Fibroblast of mammary gland (primary cell): ENCODE data around the gene PRSS21.

Experiments used
- DNase-seq: peaks from one replicate; pipeline ENCODE4 v3.0.0-alpha.2; 2010; ENCODE audit warnings: low read depth
- H3K4me3 ChIP-seq: 2 replicates; pipeline ENCODE4 v1.5.1; 2011; ENCODE audit warnings: low read depth, mild to moderate bottlenecking, low read length, moderate library complexity; ENCODE audit not compliant: control insufficient read depth
- CTCF ChIP-seq: conservative IDR thresholded peaks from 2 replicates; pipeline ENCODE4 v1.5.1; 2011; ENCODE audit warnings: low read depth, low read length, inconsistent platforms; ENCODE audit not compliant: control insufficient read depth, insufficient read depth

PRSS21 gene

GRCh38 chr16:2825906-2826305 is 8.9 kb downstream of the PRSS21 start:
- no peak for DNase-seq
- no peak overlapping the region for H3K4me3 ChIP-seq
- no peak for TF ChIP-seq CTCF

- no peak overlapping the region for H3K4me3 ChIP-seq
- DNase-seq: no peak
- no peak for TF ChIP-seq CTCF
Measured at GRCh38 chr16:2826591-2827373, 9.7 kb downstream of the PRSS21 start.

DNA sequence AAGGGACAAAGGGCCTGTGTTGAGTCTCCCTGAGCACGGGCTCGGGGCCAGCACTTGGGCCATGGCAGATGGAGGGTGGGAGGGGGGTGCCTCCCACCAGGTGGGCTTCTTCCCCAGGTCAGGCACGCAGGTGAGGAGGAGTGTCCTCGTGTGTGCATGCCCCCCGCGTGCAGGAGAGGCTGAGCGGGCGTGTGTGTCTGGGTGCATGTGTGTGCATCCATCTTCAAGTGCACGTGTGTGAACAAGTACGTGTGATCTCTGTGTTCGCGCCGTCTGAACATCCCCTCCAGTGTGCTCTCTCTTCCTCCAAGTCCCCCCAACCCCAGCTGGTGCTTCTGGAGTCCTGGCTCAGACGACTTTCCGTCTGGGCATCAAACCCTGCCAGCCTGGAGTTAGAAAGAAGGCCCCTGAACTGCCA is 10.3 kb downstream of the PRSS21 start:
- no peak for TF ChIP-seq CTCF
- no peak overlapping the region for H3K4me3 ChIP-seq
- DNase-seq: no peak

- no peak overlapping the region for H3K4me3 ChIP-seq
- DNase-seq: no peak
- TF ChIP-seq CTCF: no peak
Measured at GRCh38 chr16:2827831-2828520, 10.9 kb downstream of the PRSS21 start.

GRCh38 chr16:2828521-2828840 is 11.4 kb downstream of the PRSS21 start:
- DNase-seq: no peak
- no peak for TF ChIP-seq CTCF
- H3K4me3 ChIP-seq: no peak overlapping the region

DNA sequence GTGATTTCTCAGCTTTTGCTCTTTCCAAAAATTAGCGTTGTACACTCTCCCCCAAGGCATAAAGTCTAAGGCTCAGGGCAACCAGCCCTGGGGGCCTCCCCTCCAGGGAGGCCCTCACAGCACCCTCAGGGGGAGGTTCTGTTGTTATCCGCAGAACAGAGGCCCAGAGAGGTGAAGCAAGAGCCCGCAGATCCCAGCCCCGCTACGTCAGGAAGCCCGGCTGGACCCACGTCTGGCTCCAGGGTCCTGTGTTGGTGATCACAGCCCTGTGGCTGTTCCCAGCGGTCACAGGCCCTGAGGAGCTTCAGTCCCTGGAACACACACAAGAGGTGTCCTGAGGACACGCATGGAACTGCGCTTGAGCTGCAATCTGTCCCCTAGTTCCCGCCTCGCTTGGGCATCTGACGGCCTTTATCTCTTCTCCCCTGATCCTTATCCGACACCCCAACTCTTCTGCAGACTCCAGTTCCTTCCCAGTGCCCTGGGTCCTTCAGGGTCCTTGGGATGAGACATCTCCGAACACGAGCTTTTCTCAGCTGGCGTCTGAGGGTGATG is 11.9 kb downstream of the PRSS21 start:
- DNase-seq: no peak
- no peak overlapping the region for H3K4me3 ChIP-seq
- no peak for TF ChIP-seq CTCF
